Measurements from ENCODE around the gene ACAP3. TPM values are rescaled to one million over a fixed set of nuclear protein-coding genes. Genes with fewer than 3 reads are reported as not detected.

Gene ACAP3
- total RNA-seq, 2 donors from 2014 or later = 43.2 to 58.6 TPM

DNA sequence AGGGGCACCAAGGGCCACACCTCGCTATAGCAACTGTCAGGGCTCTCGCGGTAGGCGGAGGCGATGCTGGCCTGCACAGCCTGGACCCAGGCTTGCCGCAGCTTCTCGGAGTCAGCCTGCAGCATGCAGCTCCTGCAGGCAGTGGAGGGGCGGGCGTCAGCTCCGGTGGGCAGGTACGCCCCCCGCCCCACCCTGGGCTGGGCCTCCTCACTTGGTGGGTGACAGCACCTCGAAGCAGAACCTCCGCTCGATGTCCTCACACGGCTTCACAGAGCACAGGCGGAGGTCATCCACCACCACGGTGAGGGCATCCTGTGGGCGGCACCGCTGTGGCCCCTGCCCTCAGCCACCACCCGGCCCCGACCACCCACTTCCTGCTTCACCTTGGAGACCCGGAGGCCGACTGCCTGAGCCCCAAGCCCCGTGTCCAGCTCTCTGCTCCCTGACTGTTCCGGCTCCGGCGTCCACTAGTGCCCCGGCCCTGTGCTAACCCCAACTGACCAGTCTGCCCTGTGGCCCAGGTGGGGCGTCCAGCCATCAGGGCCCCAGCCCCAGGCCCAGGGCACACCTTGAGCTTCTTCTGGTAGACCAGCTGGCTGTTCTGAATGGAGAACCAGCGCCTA lies 9.8 kb downstream of the ACAP3 start:
- 94% methylated on average over 23 of the region's 31 CpGs for WGBS
- intact Hi-C loops (cut with DNase I) = no loop called here

DNA sequence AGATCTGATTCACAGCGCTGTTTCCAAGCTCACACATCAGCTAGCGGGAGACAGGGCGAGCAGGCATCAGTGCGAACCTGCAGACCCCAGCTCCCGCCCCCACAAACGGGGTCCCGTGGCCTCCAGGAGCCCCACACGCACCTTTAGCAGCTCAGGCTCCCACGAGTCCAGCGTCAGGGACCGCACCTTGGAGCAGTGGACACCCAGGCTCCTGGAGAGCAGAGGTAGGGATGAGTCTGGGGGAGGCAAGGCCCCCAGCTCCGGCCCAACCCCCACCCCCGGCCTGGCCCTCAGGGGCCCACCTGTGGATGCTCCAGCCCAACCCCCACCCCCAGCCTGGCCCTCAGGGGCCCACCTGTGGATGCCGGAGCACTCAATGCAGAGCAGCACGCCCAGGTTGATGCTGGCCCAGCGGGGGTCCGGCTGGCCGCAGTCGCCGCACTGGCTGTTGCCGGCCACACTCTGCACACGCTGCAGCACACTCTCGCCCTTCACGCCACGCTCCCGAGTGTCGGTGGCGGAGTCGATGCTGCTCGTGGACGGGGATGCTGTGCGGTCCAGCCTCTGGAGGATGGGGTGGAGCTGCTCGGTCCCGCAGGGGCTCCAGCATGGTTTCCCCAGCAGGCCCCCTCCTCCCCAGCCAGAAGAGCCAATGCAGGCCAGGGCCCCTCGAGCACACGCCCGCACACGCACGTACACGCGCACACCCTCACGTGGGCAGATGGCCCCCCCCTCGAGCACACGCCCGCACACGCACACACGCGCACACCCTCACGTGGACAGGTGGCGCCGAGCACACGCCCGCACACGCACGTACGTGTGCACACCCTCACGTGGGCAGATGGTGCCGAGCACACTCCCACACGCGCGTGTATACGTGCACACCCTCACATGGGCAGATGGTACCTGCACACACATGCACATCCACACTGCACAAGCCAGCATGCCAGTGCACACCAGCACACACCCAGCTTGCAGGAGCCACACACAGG lies 11.4 kb downstream of the ACAP3 start:
- no peaks in the 10 kb centered on the region for H3K27me3 ChIP-seq (replicated peaks; ENCODE audit: insufficient read depth)
- no peaks in the 10 kb centered on the region for H3K36me3 ChIP-seq
- H3K4me3 ChIP-seq = no peak overlapping the region
- H3K4me1 ChIP-seq (replicated peaks) = no peaks in the 10 kb centered on the region
- no peak overlapping the region for H3K27ac ChIP-seq
- H3K9me3 ChIP-seq = no peaks in the 10 kb centered on the region
- TF ChIP-seq POLR2A (IDR thresholded peaks at IDR 0.05) (no peak), POLR2AphosphoS5 (IDR thresholded peaks at IDR 0.05) (no peak)
- TF ChIP-seq, protein P1, sequence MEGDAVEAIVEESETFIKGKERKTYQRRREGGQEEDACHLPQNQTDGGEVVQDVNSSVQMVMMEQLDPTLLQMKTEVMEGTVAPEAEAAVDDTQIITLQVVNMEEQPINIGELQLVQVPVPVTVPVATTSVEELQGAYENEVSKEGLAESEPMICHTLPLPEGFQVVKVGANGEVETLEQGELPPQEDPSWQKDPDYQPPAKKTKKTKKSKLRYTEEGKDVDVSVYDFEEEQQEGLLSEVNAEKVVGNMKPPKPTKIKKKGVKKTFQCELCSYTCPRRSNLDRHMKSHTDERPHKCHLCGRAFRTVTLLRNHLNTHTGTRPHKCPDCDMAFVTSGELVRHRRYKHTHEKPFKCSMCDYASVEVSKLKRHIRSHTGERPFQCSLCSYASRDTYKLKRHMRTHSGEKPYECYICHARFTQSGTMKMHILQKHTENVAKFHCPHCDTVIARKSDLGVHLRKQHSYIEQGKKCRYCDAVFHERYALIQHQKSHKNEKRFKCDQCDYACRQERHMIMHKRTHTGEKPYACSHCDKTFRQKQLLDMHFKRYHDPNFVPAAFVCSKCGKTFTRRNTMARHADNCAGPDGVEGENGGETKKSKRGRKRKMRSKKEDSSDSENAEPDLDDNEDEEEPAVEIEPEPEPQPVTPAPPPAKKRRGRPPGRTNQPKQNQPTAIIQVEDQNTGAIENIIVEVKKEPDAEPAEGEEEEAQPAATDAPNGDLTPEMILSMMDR (IDR thresholded peaks at IDR 0.05) = no peak
- WGBS = 89% methylated on average over 59 of the region's 62 CpGs
- intact Hi-C loops (cut with DNase I) = no loop called here
- DNase-seq (ENCODE audit: low spot score) = no peak

More for the DNA sequence above, 9.8 kb downstream of the ACAP3 start:
- no peak overlapping the region for H3K4me3 ChIP-seq
- no peak overlapping the region for H3K27ac ChIP-seq
- no peaks in the 10 kb centered on the region for H3K36me3 ChIP-seq
- H3K9me3 ChIP-seq = no peaks in the 10 kb centered on the region
- H3K27me3 ChIP-seq (replicated peaks; ENCODE audit: insufficient read depth) = no peaks in the 10 kb centered on the region
- TF ChIP-seq POLR2A (IDR thresholded peaks at IDR 0.05) (no peak), POLR2AphosphoS5 (IDR thresholded peaks at IDR 0.05) (no peak)
- TF ChIP-seq, protein P1 (IDR thresholded peaks at IDR 0.05) = no peak
- H3K4me1 ChIP-seq (replicated peaks) = no peaks in the 10 kb centered on the region
- no peak for DNase-seq (ENCODE audit: low spot score)

DNA sequence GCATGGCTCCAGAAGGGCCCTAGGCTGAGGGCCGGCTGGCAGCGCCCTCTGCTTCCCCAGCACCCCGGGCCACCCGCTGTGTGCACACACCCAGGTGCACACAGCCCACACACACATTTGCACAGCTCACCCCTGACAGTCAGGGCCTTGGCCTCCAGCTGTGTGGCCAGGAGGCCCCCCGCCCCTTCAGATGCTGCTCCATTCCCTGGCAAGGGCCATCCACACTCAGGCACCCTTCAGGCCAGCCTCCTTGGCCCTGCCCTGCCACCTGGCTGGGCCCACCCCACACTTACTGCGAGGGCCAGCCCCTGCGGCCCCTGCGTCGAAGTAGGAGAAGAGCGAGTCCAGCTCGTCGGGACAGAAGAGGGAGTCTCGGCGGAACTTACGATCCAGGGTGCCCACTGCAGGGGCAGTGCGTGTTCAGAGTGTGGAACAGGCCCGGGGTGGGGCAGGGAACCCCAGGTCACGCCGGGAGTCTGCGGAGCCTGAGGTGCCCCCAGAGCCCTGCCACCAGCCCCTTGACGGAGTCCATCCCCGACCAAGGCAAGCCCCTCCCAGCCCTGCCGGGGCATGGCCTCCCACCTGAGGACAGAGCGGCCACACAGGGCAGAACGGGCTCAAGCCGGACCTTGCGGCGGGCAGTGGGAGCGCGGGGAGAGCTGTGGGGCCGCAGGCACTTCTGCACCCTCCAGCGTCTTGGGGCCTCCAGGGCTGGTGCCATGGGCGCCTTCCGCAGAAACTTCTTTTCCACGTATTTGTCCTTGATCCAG lies 12.4 kb downstream of the ACAP3 start:
- Histone ChIP-seq H3K4me1 (replicated peaks) (peaks cover 4% of the 10 kb centered on the region), H3K27ac (no peak overlapping the region), H3K27me3 (replicated peaks; ENCODE audit: insufficient read depth) (no peaks in the 10 kb centered on the region), H3K36me3 (no peaks in the 10 kb centered on the region), H3K9me3 (no peaks in the 10 kb centered on the region), H3K4me3 (no peak overlapping the region)
- TF ChIP-seq, protein P1 (IDR thresholded peaks at IDR 0.05) = no peak
- TF ChIP-seq POLR2AphosphoS5 (IDR thresholded peaks at IDR 0.05) (no peak), POLR2A (IDR thresholded peaks at IDR 0.05) (no peak)
- 90% methylated on average over 34 of the region's 35 CpGs for WGBS
- no peak for DNase-seq (ENCODE audit: low spot score)
- intact Hi-C loops (cut with DNase I) = no loop called here

DNA sequence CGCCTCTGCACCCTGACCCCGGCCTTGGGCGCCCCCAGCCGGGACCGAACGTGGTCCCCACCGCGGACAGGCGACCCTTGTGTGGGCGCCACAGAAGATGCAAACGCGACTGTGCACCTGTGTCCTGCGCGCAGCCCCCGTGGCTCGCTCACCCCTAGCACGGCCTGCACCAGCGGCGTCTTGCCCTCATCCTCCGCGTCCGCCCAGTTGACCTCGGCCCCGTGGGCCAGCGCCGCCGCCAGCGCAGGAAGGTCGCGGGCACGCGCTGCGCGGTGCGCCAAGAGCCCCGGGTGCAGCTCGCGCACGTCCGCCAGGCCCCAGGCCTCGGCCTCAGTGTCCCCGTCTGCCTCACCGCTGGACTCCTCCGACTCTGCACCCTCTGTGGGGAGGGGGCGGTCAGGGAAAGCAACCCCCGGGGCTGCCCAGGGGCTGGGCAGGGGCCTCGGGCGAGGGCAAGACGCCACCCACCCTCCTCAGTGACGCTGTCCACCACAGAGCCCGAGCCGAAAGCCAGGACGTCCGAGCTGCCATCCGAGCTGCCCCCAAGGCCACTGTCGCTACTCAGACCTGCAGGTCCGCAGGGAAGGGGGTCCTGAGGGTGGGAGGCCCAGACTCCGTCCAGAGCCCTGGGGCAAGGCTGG lies 13.4 kb downstream of the ACAP3 start:
- H3K4me3 ChIP-seq = no peak overlapping the region
- no peak overlapping the region for H3K27ac ChIP-seq

More for the DNA sequence above, 13.4 kb downstream of the ACAP3 start:
- Histone ChIP-seq H3K27me3 (replicated peaks; ENCODE audit: insufficient read depth) (no peaks in the 10 kb centered on the region), H3K36me3 (no peaks in the 10 kb centered on the region), H3K4me1 (replicated peaks) (peaks cover 4% of the 10 kb centered on the region), H3K9me3 (no peaks in the 10 kb centered on the region)
- TF ChIP-seq, protein P1 (IDR thresholded peaks at IDR 0.05) = no peak
- no peak for TF ChIP-seq POLR2A (IDR thresholded peaks at IDR 0.05)
- no peak for TF ChIP-seq POLR2AphosphoS5 (IDR thresholded peaks at IDR 0.05)
- 88% methylated on average over 57 of the region's 58 CpGs for WGBS
- intact Hi-C loops (cut with DNase I) = no loop called here
- DNase-seq (ENCODE audit: low spot score) = no peak

Measured in prostate gland (tissue), 2 donors.